ENCODE measurements around the gene MATN1.

MATN1 gene

DNA sequence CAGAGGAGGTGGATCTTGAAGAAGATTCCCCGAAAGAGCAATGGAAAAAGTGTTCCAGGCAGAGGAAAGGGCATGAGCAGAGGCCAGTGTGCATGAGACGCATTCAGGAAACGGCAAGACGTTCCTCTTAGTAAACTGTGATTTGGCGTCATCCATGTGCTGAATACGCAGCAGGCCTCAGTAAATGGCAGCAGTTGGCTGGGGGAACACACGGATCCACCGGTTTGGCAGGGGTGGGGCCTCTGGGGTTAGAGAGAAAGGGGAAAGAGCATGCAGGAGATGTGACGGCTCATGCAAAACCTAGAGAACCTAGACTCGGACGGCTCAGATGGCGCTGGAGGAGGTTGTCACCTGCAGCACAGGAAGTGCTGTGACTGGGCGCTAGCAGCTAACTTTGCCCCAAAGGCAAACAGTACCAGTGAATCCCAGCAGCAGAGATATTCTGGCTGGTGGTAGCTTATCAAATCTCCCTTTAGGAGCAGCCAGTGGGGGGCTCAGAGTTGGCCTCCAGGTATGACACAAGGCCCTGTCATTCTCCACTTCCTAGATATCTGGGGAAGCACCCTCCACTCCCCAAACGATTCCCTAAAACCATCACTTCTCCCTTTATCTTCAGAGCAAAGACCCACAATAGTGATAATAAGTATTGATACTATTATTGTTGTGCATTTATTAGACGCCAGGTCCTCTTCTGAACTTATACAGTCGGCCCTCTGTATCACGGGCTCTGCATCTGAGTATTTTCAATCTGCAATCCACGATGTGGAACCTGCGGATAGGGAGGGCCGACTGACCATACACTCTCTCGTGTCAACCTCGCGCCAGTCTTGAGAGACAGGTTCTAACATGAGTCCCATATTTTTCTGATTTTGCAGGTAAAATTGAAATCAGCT, 26.6 kb upstream of the MATN1 start:
- Histone ChIP-seq H3K27ac (ENCODE audit: low read depth, low read length) (no peak overlapping the region), H3K36me3 (ENCODE audit: insufficient read depth, low read length) (no peaks in the 10 kb centered on the region), H3K4me1 (ENCODE audit: insufficient read depth, low read length) (peaks cover 6% of the 10 kb centered on the region; the same call in 1 of the 2 replicates), H3K4me3 (ENCODE audit: low read length) (no peak overlapping the region), H3K27me3 (ENCODE audit: insufficient read depth, low read length) (no peaks in the 10 kb centered on the region), H3K9ac (ENCODE audit: low read depth, low read length) (no peak overlapping the region), H3K9me3 (ENCODE audit: insufficient read depth, low read depth, low read length) (no peaks in the 10 kb centered on the region)
- WGBS, result 89% methylated on average over 22 of the region's 23 CpGs

DNA sequence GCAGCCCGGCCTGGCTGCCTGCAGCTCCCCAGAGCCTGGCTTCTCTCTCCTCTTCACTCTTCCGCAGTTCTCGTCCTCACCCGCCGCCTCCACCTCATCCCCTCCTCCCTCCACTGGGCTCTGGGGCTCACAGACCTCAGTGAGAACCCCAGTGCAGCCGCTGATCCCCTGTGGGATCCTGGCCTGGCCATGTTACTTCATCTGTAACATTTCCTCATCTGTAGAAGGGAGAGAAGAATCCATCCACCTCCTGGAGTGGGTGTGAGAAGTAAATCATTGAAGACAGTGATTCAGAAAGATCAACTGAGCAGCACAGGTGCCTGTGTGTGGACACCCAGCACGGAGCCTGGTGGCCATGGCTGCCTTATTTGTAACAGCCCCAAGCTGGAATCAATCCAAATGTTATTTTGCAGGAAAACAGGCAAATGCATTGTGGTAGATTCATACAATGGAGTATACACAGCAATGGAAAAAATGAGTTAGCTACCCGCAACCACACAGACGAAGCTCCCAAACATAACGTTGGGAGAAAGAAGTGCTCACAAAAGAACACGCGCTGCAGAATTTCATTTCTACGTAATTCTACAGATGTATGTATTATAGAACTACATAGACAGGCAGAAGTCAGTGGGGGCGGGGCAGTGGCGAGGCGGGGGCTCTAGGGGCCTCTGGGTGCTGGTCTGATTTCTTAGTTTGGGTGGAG, 25.5 kb upstream of the MATN1 start:
- H3K9ac ChIP-seq (ENCODE audit: low read depth, low read length), result no peak overlapping the region
- H3K36me3 ChIP-seq (ENCODE audit: insufficient read depth, low read length), result no peaks in the 10 kb centered on the region
- no peaks in the 10 kb centered on the region for H3K9me3 ChIP-seq (ENCODE audit: insufficient read depth, low read depth, low read length)
- H3K27ac ChIP-seq (ENCODE audit: low read depth, low read length), result no peak overlapping the region
- peaks cover 6% of the 10 kb centered on the region; the same call in 1 of the 2 replicates for H3K4me1 ChIP-seq (ENCODE audit: insufficient read depth, low read length)
- no peak overlapping the region for H3K4me3 ChIP-seq (ENCODE audit: low read length)
- H3K27me3 ChIP-seq (ENCODE audit: insufficient read depth, low read length), result no peaks in the 10 kb centered on the region
- WGBS, result 89% methylated on average over 16 of the region's 16 CpGs

DNA sequence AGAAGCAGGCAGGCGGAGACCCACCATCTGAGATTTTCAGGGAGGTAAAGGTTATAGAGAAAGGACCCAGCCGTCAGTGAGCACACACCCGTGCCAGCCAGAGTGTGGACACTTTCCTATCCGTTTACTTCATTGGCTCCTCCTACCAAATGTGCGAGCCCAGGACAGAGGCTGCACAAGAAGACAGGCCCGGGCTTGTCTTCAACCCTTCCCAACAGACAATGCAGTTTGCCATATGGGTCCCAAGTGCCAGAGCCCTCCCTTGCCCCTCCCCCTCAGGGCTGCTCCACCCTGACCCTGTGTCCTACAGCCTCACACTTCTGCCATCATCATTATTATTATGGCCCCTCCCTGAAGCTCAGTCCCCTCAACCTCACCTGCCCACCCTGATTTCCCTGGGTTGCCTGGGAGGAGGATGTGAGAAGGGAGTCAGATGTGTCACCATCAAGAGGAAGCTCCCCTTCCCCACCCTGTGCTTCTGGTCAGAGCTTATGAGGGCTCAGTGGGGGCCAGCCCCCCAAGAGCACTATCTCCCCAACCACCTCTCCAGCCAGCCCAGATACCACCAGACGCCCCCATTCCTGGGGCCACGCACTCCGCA, 24.8 kb upstream of the MATN1 start:
- H3K9me3 ChIP-seq (ENCODE audit: insufficient read depth, low read depth, low read length), result no peaks in the 10 kb centered on the region

DNA sequence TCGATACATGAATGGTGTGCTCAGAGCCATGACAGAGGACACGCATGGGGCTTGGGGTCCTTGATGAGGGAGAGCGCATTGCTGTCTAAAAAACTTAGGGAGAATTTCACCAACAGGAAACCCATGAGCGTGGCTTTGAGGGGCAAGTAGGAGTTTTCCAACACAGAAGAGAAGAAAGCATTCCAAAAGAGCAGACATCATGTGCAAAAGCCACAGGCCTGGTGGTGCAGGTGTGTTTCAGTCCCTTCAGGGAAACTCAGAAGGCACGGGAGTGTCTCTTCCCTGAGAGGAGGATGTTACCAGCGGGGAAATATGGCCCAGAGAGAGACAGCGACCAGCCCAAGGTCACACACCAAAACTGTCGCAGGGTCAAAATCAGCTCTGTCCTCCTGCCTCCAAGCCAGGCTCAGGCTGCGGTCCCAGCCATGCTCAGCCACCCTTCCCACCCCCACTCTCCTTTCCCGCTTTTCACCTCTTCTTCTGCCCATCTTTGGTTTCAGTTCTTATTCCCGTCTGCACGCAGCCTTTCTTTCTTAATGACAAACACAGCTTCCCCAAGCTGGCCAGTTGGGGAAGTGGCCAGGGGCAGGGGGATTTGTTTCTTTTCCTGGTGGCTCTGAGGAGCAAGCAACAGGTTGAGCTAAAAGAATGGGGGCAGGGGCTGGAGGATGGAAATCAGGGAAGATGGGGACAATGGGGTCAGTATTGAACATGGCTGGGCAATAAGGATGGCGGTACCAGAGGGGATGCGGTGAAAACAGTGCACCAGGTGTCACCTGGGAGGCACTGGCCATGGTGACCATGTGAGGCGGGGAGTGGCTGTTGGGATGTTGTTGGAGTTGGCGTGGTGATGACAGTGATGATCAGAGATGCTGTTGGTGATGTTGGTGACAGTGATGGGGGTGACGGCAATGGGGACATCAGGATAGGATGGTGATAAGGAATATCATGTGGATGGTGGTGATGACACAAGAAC, 23.9 kb upstream of the MATN1 start:
- Histone ChIP-seq H3K36me3 (ENCODE audit: insufficient read depth, low read length) (no peaks in the 10 kb centered on the region), H3K27me3 (ENCODE audit: insufficient read depth, low read length) (no peaks in the 10 kb centered on the region), H3K4me3 (ENCODE audit: low read length) (no peak overlapping the region), H3K27ac (ENCODE audit: low read depth, low read length) (no peak overlapping the region), H3K4me1 (ENCODE audit: insufficient read depth, low read length) (peaks cover 6% of the 10 kb centered on the region; the same call in 1 of the 2 replicates), H3K9me3 (ENCODE audit: insufficient read depth, low read depth, low read length) (no peaks in the 10 kb centered on the region), H3K9ac (ENCODE audit: low read depth, low read length) (no peak overlapping the region)
- WGBS, result 91% methylated on average over 17 of the region's 17 CpGs

More for the DNA sequence above, 24.8 kb upstream of the MATN1 start:
- H3K27me3 ChIP-seq (ENCODE audit: insufficient read depth, low read length), result no peaks in the 10 kb centered on the region
- no peaks in the 10 kb centered on the region for H3K36me3 ChIP-seq (ENCODE audit: insufficient read depth, low read length)
- no peak overlapping the region for H3K9ac ChIP-seq (ENCODE audit: low read depth, low read length)
- peaks cover 6% of the 10 kb centered on the region; the same call in 1 of the 2 replicates for H3K4me1 ChIP-seq (ENCODE audit: insufficient read depth, low read length)
- no peak overlapping the region for H3K4me3 ChIP-seq (ENCODE audit: low read length)
- WGBS, result 90% methylated on average over 9 of the region's 9 CpGs
- no peak overlapping the region for H3K27ac ChIP-seq (ENCODE audit: low read depth, low read length)

DNA sequence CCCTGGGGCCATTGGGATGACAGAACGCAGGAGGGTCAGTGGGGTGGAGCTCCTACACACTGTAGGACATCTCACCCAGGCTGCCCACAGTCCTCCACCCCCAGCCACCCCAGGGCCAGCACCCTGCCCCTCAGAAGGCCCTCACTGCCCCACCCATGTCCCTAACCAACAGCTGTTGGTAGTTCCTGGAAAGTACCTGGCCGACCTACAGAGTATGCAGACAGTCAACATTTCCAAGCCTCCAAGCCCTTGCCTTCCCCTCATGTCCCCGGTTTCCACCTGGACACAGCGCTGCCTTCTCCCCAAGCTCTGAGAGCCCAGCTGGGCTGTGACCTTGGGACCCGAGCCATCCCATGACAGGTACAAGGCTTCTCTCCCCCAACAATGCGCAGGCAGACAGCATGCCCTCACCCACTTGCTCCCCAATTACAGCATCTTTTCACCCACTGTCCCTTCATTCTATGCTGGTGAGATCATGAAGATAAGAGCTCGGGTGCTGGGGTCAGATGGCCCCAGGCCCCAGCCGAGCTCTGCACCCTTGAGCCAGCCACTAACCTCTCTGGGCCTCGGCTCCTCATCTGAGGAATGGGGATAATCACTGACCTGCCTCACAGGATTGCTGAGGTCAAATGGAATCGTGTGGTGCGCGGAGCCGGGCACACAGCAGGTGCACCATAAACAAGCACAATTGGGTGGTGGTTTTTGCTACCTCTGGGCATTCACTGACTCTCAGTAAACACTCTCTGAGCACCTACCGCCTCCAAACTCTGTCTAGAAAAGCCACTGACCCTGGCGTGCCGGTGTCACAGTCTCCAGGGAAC, 23.0 kb upstream of the MATN1 start:
- Histone ChIP-seq H3K36me3 (ENCODE audit: insufficient read depth, low read length) (no peaks in the 10 kb centered on the region), H3K27me3 (ENCODE audit: insufficient read depth, low read length) (no peaks in the 10 kb centered on the region), H3K4me1 (ENCODE audit: insufficient read depth, low read length) (peaks cover 8% of the 10 kb centered on the region; the same call in 1 of the 2 replicates), H3K27ac (ENCODE audit: low read depth, low read length) (no peak overlapping the region), H3K9ac (ENCODE audit: low read depth, low read length) (no peak overlapping the region), H3K4me3 (ENCODE audit: low read length) (no peak overlapping the region), H3K9me3 (ENCODE audit: insufficient read depth, low read depth, low read length) (no peaks in the 10 kb centered on the region)
- WGBS, result 92% methylated on average over 16 of the region's 16 CpGs

DNA sequence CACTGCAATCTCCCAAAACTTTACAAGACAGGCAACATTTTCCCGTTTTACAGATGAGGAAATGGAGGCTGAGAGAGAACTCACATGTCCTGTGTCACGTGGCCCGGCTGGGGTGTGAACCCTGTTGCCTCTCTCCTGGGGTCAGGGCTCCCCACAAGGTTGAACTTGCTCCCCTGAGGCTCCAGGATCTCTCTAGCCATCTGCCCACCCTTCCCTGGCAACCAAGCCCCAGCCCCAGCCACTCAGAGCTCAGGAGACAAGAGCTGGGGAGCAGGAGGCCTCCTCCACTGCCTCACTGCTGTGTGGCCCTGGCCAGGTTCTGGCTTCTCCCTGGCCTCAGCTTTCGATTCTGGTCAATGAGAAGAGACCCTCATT, 22.4 kb upstream of the MATN1 start:
- no peaks in the 10 kb centered on the region for H3K36me3 ChIP-seq (ENCODE audit: insufficient read depth, low read length)
- no peaks in the 10 kb centered on the region for H3K27me3 ChIP-seq (ENCODE audit: insufficient read depth, low read length)
- no peak overlapping the region for H3K27ac ChIP-seq (ENCODE audit: low read depth, low read length)
- 87% methylated on average over 4 of the region's 4 CpGs for WGBS
- H3K4me3 ChIP-seq (ENCODE audit: low read length), result no peak overlapping the region
- no peak overlapping the region for H3K9ac ChIP-seq (ENCODE audit: low read depth, low read length)
- peaks cover 13% of the 10 kb centered on the region; the same call in 1 of the 2 replicates for H3K4me1 ChIP-seq (ENCODE audit: insufficient read depth, low read length)
- no peaks in the 10 kb centered on the region for H3K9me3 ChIP-seq (ENCODE audit: insufficient read depth, low read depth, low read length)

DNA sequence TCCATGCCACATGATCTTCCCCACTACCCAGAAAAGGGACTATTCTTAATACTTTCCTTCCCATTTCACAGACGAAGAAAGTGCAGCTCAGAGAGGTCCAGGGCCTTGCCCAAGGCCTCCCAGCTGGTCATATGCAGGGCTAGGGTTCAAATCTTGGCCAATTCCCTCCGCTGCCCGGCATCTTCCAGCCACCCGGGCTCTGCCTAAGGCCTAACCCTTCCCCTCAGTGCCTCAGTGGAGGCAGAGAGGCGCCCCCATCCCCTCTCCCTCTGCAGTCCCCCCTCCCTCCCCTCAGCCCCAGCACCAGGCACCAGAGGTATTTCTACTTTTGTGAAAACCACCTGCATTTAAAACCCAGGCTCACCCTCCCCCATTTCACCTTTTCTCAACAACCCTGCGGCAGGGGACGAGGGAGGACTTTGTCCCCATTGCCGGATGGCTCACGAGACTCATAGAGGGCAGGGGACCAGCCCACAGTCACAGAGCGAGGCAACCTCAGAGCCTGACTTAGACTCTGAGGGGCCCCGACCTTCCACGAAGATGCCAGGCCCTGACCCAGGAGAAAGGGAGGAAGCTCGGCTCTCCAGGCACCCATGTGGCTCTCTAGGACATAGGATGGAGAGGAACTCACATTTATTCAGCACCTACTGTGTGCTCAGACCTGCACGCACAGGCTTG, 21.9 kb upstream of the MATN1 start:
- no peak overlapping the region for H3K27ac ChIP-seq (ENCODE audit: low read depth, low read length)
- no peaks in the 10 kb centered on the region for H3K36me3 ChIP-seq (ENCODE audit: insufficient read depth, low read length)
- no peak overlapping the region for H3K4me3 ChIP-seq (ENCODE audit: low read length)
- WGBS, result 76% methylated on average over 14 of the region's 14 CpGs
- H3K9me3 ChIP-seq (ENCODE audit: insufficient read depth, low read depth, low read length), result no peaks in the 10 kb centered on the region
- H3K9ac ChIP-seq (ENCODE audit: low read depth, low read length), result no peak overlapping the region
- peaks cover 13% of the 10 kb centered on the region; the same call in 1 of the 2 replicates for H3K4me1 ChIP-seq (ENCODE audit: insufficient read depth, low read length)
- H3K27me3 ChIP-seq (ENCODE audit: insufficient read depth, low read length), result no peaks in the 10 kb centered on the region

DNA sequence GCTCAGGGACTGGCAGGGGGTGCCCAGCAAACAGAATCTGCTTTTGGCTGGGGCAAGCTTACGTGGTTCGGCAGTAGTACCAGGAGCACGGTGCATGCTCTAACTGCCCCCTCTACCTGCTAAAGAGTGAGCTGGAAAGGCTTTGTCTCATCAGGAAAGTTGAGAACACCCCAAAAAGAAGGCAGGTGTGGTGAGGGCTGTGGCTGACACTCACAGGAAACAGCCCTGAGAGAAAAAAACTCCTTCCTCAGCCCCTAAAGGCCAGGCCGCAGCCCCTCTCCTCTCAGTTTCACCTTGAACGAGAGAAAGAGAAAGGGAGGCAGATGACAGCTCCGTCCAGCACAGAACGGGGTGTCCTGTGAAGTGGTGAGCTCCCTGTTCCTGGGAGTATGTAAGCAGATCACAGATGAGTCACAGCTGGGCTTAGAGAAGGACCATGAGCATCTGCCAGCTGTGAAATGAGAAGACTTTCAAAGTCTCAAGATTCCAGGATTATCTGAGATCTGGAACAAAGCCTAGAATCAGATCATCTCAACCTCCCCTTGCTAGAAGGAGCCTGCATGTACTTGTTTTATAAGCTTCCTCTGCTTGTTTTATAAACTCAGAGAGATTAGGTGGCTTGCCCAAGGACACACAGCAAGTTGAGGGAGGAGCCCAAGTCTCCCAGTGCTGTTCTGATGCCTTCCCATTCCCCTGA, 20.8 kb upstream of the MATN1 start:
- 91% methylated on average over 7 of the region's 7 CpGs for WGBS

DNA sequence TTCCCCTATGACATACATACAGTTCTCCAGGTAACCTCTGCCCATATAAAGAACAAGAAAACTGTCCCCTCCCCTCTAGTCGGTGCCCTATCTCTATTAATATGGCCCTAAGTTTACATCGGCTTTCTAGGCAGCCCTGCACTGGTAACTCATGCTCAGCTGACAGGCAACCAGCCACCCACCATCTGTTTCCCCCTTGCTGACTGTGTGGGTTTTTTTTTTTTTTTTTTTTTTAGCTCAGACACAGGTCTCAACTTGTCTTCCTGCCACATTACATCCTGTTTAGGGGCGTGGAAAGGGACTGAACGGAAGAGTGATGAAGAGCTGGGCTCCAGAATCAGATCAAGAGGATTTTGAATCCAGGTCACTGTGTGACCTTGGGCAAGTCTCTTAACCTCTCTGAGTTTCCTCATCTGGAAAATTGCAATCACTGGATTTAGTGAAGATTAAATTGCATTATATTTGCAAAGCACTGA, 20.2 kb upstream of the MATN1 start:
- H3K9ac ChIP-seq (ENCODE audit: low read depth, low read length), result no peak overlapping the region
- H3K4me3 ChIP-seq (ENCODE audit: low read length), result no peak overlapping the region
- peaks cover 12% of the 10 kb centered on the region; the same call in 1 of the 2 replicates for H3K4me1 ChIP-seq (ENCODE audit: insufficient read depth, low read length)
- no peak overlapping the region for H3K27ac ChIP-seq (ENCODE audit: low read depth, low read length)
- H3K36me3 ChIP-seq (ENCODE audit: insufficient read depth, low read length), result no peaks in the 10 kb centered on the region
- H3K9me3 ChIP-seq (ENCODE audit: insufficient read depth, low read depth, low read length), result no peaks in the 10 kb centered on the region
- H3K27me3 ChIP-seq (ENCODE audit: insufficient read depth, low read length), result no peaks in the 10 kb centered on the region
- WGBS, result 85% methylated on average over 4 of the region's 4 CpGs

More for the DNA sequence above, 20.8 kb upstream of the MATN1 start:
- H3K9me3 ChIP-seq (ENCODE audit: insufficient read depth, low read depth, low read length), result no peaks in the 10 kb centered on the region
- no peaks in the 10 kb centered on the region for H3K27me3 ChIP-seq (ENCODE audit: insufficient read depth, low read length)
- no peak overlapping the region for H3K27ac ChIP-seq (ENCODE audit: low read depth, low read length)
- H3K36me3 ChIP-seq (ENCODE audit: insufficient read depth, low read length), result no peaks in the 10 kb centered on the region
- H3K9ac ChIP-seq (ENCODE audit: low read depth, low read length), result no peak overlapping the region
- H3K4me3 ChIP-seq (ENCODE audit: low read length), result no peak overlapping the region
- H3K4me1 ChIP-seq (ENCODE audit: insufficient read depth, low read length), result peaks cover 13% of the 10 kb centered on the region; the same call in 1 of the 2 replicates

Data from HUES64 (cell line).